Smooth muscle cell (in vitro differentiated cells): ENCODE data around the gene CTU1. TPM values are rescaled to one million over a fixed set of nuclear protein-coding genes. Genes with fewer than 3 reads are reported as not detected.

Experiments used
- DNase-seq: peaks from one replicate; lab custom pipeline; 2025; ENCODE audit not compliant: unreplicated experiment; lab: John Stamatoyannopoulos, UW
- H2AFZ ChIP-seq: fragments of 200-600 bp; sonication (generic); 2 replicates; pipeline ENCODE4 v1.6.0; 2016; ENCODE audit warnings: antibody characterized with exemption, low read depth, mild to moderate bottlenecking
- H3F3A ChIP-seq: fragments of 200-600 bp; sonication (generic); 2 replicates; pipeline ENCODE4 v1.6.0; 2017; ENCODE audit warnings: antibody characterized with exemption, low read depth
- H3K27ac ChIP-seq: fragments of 200-600 bp; sonication (generic); 2 replicates; pipeline ENCODE4 v1.5.1; 2016; ENCODE audit warnings: low read depth, mild to moderate bottlenecking
- H3K27me3 ChIP-seq: fragments of 200-600 bp; sonication (generic); 2 replicates; pipeline ENCODE4 v1.6.1; 2016; ENCODE audit warnings: low read depth, mild to moderate bottlenecking
- H3K36me3 ChIP-seq: fragments of 200-600 bp; sonication (generic); 2 replicates; pipeline ENCODE4 v1.5.1; 2016; ENCODE audit warnings: low read depth
- H3K4me1 ChIP-seq: fragments of 200-600 bp; sonication (generic); 2 replicates; pipeline ENCODE4 v1.5.1; 2016; ENCODE audit warnings: low read depth
- H3K4me2 ChIP-seq: fragments of 200-600 bp; sonication (generic); 2 replicates; pipeline ENCODE4 v1.6.0; 2016; ENCODE audit warnings: mild to moderate bottlenecking
- H3K4me3 ChIP-seq: fragments of 200-600 bp; sonication (generic); 2 replicates; pipeline ENCODE4 v1.5.1; 2016; ENCODE audit warnings: mild to moderate bottlenecking
- H3K79me2 ChIP-seq: fragments of 200-600 bp; sonication (generic); 2 replicates; pipeline ENCODE4 v1.6.0; 2016; ENCODE audit warnings: low read depth, mild to moderate bottlenecking
- H3K9ac ChIP-seq: fragments of 200-600 bp; sonication (generic); 2 replicates; pipeline ENCODE4 v1.6.0; 2016; ENCODE audit warnings: low read depth
- H3K9me3 ChIP-seq: fragments of 200-600 bp; sonication (generic); replicated peaks from 2 replicates; pipeline ENCODE4 v1.5.1; 2016; ENCODE audit warnings: low read depth
- H4K20me1 ChIP-seq: fragments of 200-600 bp; sonication (generic); 2 replicates; pipeline ENCODE4 v1.6.0; 2016; ENCODE audit warnings: low read depth
- whole genome bisulfite sequencing: methylation state at CpG from one replicate; pipeline ENCODE4 v1.1.7; 2016; ENCODE audit warnings: low lambda C conversion rate; 5-methylcytosine and 5-hydroxymethylcytosine counted together
- polyA plus RNA-seq: library from polyadenylated mRNA; unstranded; fragments of >200 nt; fragmentation: Nextera tagmentation; extraction: Ambion mirVana; gene quantifications from 2 replicates; pipeline ENCODE4 v1.2.1, GENCODE V29; 2016
- total RNA-seq: library from RNA; depleted of rRNA; stranded (reverse); fragments of >200 nt; gene quantifications from 2 replicates; pipeline ENCODE4 v1.2.3, GENCODE V29; 2014
- TF ChIP-seq, protein P1 (sequence below): fragments of 200-600 bp; sonication (generic); IDR thresholded peaks from 2 replicates; pipeline ENCODE4 v1.5.1; 2017; ENCODE audit warnings: borderline replicate concordance, mild to moderate bottlenecking, antibody characterized with exemption; ENCODE audit not compliant: insufficient read depth, poor library complexity, severe bottlenecking

The CTU1 gene
- total and polyA plus RNA-seq, 2 experiments from 2014 or later = 4.7 to 9.8 TPM

DNA sequence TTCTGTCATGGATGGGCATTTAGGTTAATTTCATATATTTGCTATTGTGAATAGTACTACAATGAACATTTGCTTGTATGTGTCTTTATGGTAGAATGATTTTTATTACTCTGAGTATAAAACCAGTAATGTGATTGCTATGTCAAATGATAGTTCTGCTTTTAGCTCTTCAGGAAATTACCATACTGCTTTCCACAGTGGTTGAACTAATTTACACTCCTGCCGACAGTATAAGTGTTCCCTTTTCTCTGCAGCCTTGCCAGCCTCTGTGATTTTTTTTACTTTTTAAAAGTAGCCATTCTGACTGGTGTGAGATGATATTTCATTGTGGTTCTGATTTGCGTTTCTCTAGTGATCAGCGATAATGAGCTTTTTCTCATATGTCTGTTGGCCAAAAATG is 40.4 kb upstream of the CTU1 start:
- WGBS = 94% methylated on average over 3 of the region's 3 CpGs

DNA sequence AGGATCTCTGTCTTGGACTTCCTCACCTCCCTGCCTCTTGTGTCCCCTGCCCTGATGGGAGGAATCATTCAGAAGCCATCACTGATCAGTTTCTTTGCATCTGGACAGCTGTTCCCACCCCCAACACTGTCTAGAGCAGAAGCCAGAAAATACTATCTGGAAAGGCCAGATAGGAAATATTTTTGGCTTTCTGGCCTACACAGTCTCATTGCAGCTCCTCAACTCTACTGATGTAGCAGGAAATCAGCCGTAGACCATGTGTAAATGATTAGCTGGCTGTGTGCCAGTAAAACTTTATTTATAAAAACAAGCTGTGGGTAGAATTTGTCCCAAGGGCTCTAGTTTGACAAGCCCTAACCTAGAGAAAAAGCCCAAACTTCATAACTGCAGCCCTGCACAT is 39.5 kb upstream of the CTU1 start:
- DNase-seq = no peak
- no peaks in the 10 kb centered on the region for H3K27me3 ChIP-seq
- H3K79me2 ChIP-seq = no peaks in the 10 kb centered on the region
- H3F3A ChIP-seq = no peaks in the 10 kb centered on the region
- H3K27ac ChIP-seq = no peak overlapping the region
- H3K9ac ChIP-seq = no peak overlapping the region
- TF ChIP-seq, protein P1, sequence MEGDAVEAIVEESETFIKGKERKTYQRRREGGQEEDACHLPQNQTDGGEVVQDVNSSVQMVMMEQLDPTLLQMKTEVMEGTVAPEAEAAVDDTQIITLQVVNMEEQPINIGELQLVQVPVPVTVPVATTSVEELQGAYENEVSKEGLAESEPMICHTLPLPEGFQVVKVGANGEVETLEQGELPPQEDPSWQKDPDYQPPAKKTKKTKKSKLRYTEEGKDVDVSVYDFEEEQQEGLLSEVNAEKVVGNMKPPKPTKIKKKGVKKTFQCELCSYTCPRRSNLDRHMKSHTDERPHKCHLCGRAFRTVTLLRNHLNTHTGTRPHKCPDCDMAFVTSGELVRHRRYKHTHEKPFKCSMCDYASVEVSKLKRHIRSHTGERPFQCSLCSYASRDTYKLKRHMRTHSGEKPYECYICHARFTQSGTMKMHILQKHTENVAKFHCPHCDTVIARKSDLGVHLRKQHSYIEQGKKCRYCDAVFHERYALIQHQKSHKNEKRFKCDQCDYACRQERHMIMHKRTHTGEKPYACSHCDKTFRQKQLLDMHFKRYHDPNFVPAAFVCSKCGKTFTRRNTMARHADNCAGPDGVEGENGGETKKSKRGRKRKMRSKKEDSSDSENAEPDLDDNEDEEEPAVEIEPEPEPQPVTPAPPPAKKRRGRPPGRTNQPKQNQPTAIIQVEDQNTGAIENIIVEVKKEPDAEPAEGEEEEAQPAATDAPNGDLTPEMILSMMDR = no peak
- no peak overlapping the region for H3K4me3 ChIP-seq
- H3K36me3 ChIP-seq = no peaks in the 10 kb centered on the region
- no peaks in the 10 kb centered on the region for H4K20me1 ChIP-seq
- H3K9me3 ChIP-seq = no peaks in the 10 kb centered on the region
- H2AFZ ChIP-seq = no peak overlapping the region
- H3K4me2 ChIP-seq = no peak overlapping the region
- H3K4me1 ChIP-seq = no peaks in the 10 kb centered on the region
- 60% methylated on average over 1 of the region's 1 CpG for WGBS

More for the DNA sequence above, 40.4 kb upstream of the CTU1 start:
- H3K9ac ChIP-seq = no peak overlapping the region
- H4K20me1 ChIP-seq = no peaks in the 10 kb centered on the region
- no peaks in the 10 kb centered on the region for H3K4me1 ChIP-seq
- no peak for DNase-seq
- no peak overlapping the region for H3K4me3 ChIP-seq
- no peaks in the 10 kb centered on the region for H3K36me3 ChIP-seq
- H3K4me2 ChIP-seq = no peak overlapping the region
- H3K27ac ChIP-seq = no peak overlapping the region
- no peaks in the 10 kb centered on the region for H3K79me2 ChIP-seq
- H3F3A ChIP-seq = no peaks in the 10 kb centered on the region
- TF ChIP-seq, protein P1 = no peak
- no peaks in the 10 kb centered on the region for H3K27me3 ChIP-seq
- no peaks in the 10 kb centered on the region for H3K9me3 ChIP-seq
- H2AFZ ChIP-seq = no peak overlapping the region

DNA sequence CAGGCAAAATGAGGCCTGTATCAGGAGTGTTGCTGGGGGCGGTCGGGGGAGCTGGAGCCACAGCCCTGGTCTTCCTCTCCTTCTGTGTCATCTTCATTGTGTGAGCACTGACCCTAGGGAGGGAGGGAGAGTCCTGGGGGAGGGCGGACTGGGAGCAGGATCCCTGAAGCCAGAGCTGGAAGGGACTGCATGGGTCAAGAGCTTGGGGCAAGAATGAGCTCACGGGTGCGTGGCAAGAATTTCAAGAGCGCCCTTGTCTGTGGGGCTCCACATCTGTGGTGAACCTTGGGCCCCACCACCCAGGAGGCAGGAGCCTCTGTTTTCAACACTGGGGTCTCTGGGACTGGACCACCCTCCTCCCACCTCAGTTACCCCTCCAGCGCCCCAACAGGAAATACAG is 38.5 kb upstream of the CTU1 start:
- Histone ChIP-seq H3F3A (no peaks in the 10 kb centered on the region), H3K9ac (no peak overlapping the region), H3K36me3 (no peaks in the 10 kb centered on the region), H3K4me2 (no peak overlapping the region), H3K27ac (no peak overlapping the region), H3K4me3 (no peak overlapping the region), H3K9me3 (no peaks in the 10 kb centered on the region), H4K20me1 (no peaks in the 10 kb centered on the region), H3K27me3 (no peaks in the 10 kb centered on the region), H3K79me2 (no peaks in the 10 kb centered on the region), H2AFZ (no peak overlapping the region), H3K4me1 (no peaks in the 10 kb centered on the region)
- 84% methylated on average over 4 of the region's 7 CpGs for WGBS
- TF ChIP-seq, protein P1 = no peak
- no peak for DNase-seq

- Histone ChIP-seq H3K9ac (no peak overlapping the region), H3K4me2 (no peak overlapping the region), H3K36me3 (no peaks in the 10 kb centered on the region), H2AFZ (no peak overlapping the region), H3K27ac (no peak overlapping the region), H3F3A (no peaks in the 10 kb centered on the region), H3K27me3 (no peaks in the 10 kb centered on the region), H4K20me1 (no peaks in the 10 kb centered on the region), H3K4me1 (no peaks in the 10 kb centered on the region), H3K79me2 (no peaks in the 10 kb centered on the region), H3K4me3 (no peak overlapping the region), H3K9me3 (no peaks in the 10 kb centered on the region)
- WGBS = 60% methylated on average over 4 of the region's 4 CpGs
- TF ChIP-seq, protein P1 = no peak
- no peak for DNase-seq
These were observed 37.8 kb upstream of the CTU1 start for GRCh38 chr19:51145916-51146493.
